GM23248 (cell line): Measurements from ENCODE around the gene MAP2K5. TPM values are rescaled to one million over a fixed set of nuclear protein-coding genes. Genes with fewer than 3 reads are reported as not detected.

ENCODE experiments used
- DNase-seq: peaks from one replicate; pipeline ENCODE4 v3.0.0-alpha.2; 2015
- H2AFZ ChIP-seq: fragments of 200-600 bp; sonication (generic); 2 replicates; pipeline ENCODE4 v1.6.1; 2016; ENCODE audit warnings: antibody characterized with exemption
- H3F3A ChIP-seq: fragments of 200-600 bp; sonication (generic); 2 replicates; pipeline ENCODE4 v1.6.1; 2016; ENCODE audit warnings: mild to moderate bottlenecking, antibody characterized with exemption, mixed run types; ENCODE audit not compliant: insufficient read depth
- H3K27ac ChIP-seq: fragments of 200-600 bp; sonication (generic); 2 replicates; pipeline ENCODE4 v1.5.1; 2016; ENCODE audit warnings: mild to moderate bottlenecking
- H3K27me3 ChIP-seq: fragments of 200-600 bp; sonication (generic); replicated peaks from 2 replicates; pipeline ENCODE4 v1.6.1; 2016; ENCODE audit warnings: mild to moderate bottlenecking; ENCODE audit not compliant: insufficient read depth
- H3K36me3 ChIP-seq: fragments of 200-600 bp; sonication (generic); 2 replicates; pipeline ENCODE4 v1.6.1; 2016; ENCODE audit warnings: low read depth, mild to moderate bottlenecking
- H3K4me1 ChIP-seq: fragments of 200-600 bp; sonication (generic); 2 replicates; pipeline ENCODE4 v1.6.1; 2016; ENCODE audit warnings: mild to moderate bottlenecking; ENCODE audit not compliant: insufficient read depth
- H3K4me2 ChIP-seq: fragments of 200-600 bp; sonication (generic); one replicate; pipeline ENCODE4 v1.6.1; 2016; ENCODE audit warnings: mild to moderate bottlenecking; ENCODE audit not compliant: unreplicated experiment
- H3K4me3 ChIP-seq: fragments of 200-600 bp; sonication (generic); 2 replicates; pipeline ENCODE4 v1.5.1; 2016; ENCODE audit warnings: mild to moderate bottlenecking
- H3K79me2 ChIP-seq: fragments of 200-600 bp; sonication (generic); 2 replicates; pipeline ENCODE4 v1.6.1; 2016; ENCODE audit warnings: mild to moderate bottlenecking; ENCODE audit not compliant: insufficient read depth
- H3K9ac ChIP-seq: fragments of 200-600 bp; sonication (generic); 2 replicates; pipeline ENCODE4 v1.6.1; 2016; ENCODE audit warnings: mild to moderate bottlenecking
- H3K9me2 ChIP-seq: fragments of 200-600 bp; sonication (generic); 2 replicates; pipeline ENCODE4 v1.6.1; 2016; ENCODE audit warnings: mixed run types, mild to moderate bottlenecking, moderate library complexity; ENCODE audit not compliant: insufficient read depth
- H3K9me3 ChIP-seq: fragments of 200-600 bp; sonication (generic); one replicate; pipeline ENCODE4 v1.6.1; 2017; ENCODE audit warnings: low read depth
- H4K20me1 ChIP-seq: fragments of 200-600 bp; sonication (generic); 2 replicates; pipeline ENCODE4 v1.6.0; 2016; ENCODE audit not compliant: insufficient read depth
- EZH2 ChIP-seq: fragments of 200-600 bp; sonication (generic); IDR thresholded peaks from 2 replicates; pipeline ENCODE4 v1.6.1; 2018; ENCODE audit warnings: antibody characterized with exemption, mild to moderate bottlenecking; ENCODE audit not compliant: insufficient read depth, poor library complexity, severe bottlenecking
- EZH2phosphoT487 ChIP-seq: fragments of 200-600 bp; sonication (generic); IDR thresholded peaks from 2 replicates; pipeline ENCODE4 v1.6.1; 2018; ENCODE audit warnings: antibody characterized with exemption, moderate library complexity, mild to moderate bottlenecking, low read depth; ENCODE audit not compliant: insufficient read depth
- WGBS, 2 experiments: methylation state at CpG; one replicate each; pipeline ENCODE4 v1.1.6; 2015 to 2017; ENCODE audit warnings: low lambda C conversion rate in 2 of 2, low coverage in 1 of 2; ENCODE audit errors: missing lambda C conversion rate in 2 of 2; 5-methylcytosine and 5-hydroxymethylcytosine counted together
- in situ Hi-C: fragments of 300-500 bp; cut with MboI; formaldehyde crosslinking; loops from 2 replicates; pipeline ENCODE4 v1.15.0; 2020
- polyA plus RNA-seq: library from polyadenylated mRNA; unstranded; fragments of >200 nt; fragmentation: Nextera tagmentation; extraction: Ambion mirVana; gene quantifications from 2 replicates; pipeline ENCODE4 v1.2.1, GENCODE V29; 2016
- total RNA-seq: library from RNA; depleted of rRNA; stranded (reverse); fragments of >200 nt; shearing (Covaris generic); gene quantifications from 2 replicates; pipeline ENCODE4 v1.2.3, GENCODE V29; 2014

The MAP2K5 gene
- total and polyA plus RNA-seq, 2 experiments from 2014 or later: 2.8 to 15.0 TPM

DNA sequence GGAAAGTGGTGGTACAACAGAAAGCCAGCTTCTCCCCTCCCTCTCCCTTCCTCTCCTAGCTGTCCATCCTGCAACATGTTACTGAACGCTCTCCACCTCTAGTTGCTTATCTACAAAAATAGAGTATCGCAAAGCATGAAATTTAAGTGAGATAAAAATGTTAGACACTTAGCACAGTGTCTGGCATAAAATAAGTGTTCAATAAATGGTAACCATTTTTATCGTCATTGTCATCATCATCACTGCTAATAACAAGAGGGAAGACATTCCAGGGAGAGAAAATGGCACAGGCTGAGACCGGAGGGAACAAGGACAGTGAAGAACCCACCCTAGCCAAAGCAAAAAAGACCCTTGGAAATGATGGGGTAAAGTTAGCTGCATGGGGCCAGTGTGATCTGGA lies 244.1 kb downstream of the MAP2K5 start:
- no peaks in the 10 kb centered on the region for H3K36me3 ChIP-seq
- H3K79me2 ChIP-seq: no peaks in the 10 kb centered on the region
- H3K9ac ChIP-seq: no peak overlapping the region
- H3K4me1 ChIP-seq: no peaks in the 10 kb centered on the region
- H3K9me3 ChIP-seq: no peaks in the 10 kb centered on the region
- no peak overlapping the region for H3K27ac ChIP-seq
- no peak overlapping the region for H3K4me3 ChIP-seq
- H3K27me3 ChIP-seq: no peaks in the 10 kb centered on the region
- no peak overlapping the region for H3K4me2 ChIP-seq
- in situ Hi-C loops: no loop called here
- H3F3A ChIP-seq: no peaks in the 10 kb centered on the region
- 94 to 98% methylated on average over 4 of the region's 4 CpGs for WGBS, 2 experiments
- no peak for DNase-seq
- H4K20me1 ChIP-seq: no peaks in the 10 kb centered on the region
- no peaks in the 10 kb centered on the region for H3K9me2 ChIP-seq
- H2AFZ ChIP-seq: no peak overlapping the region
- no peak for TF ChIP-seq EZH2

GRCh38 chr15:67788986-67789385 lies 246.5 kb downstream of the MAP2K5 start:
- no peaks in the 10 kb centered on the region for H3K27me3 ChIP-seq
- H3K79me2 ChIP-seq: no peaks in the 10 kb centered on the region
- no peak overlapping the region for H3K4me2 ChIP-seq
- H3K9me3 ChIP-seq: no peaks in the 10 kb centered on the region
- no peaks in the 10 kb centered on the region for H4K20me1 ChIP-seq
- H3F3A ChIP-seq: no peaks in the 10 kb centered on the region
- no peaks in the 10 kb centered on the region for H3K9me2 ChIP-seq
- DNase-seq: no peak
- in situ Hi-C loops: no loop called here
- H3K9ac ChIP-seq: no peak overlapping the region
- TF ChIP-seq EZH2: no peak
- TF ChIP-seq EZH2phosphoT487: no peak
- no peak overlapping the region for H3K27ac ChIP-seq
- H2AFZ ChIP-seq: no peak overlapping the region
- no peaks in the 10 kb centered on the region for H3K4me1 ChIP-seq
- H3K4me3 ChIP-seq: no peak overlapping the region
- no peaks in the 10 kb centered on the region for H3K36me3 ChIP-seq

- Histone ChIP-seq H3K36me3 (peaks cover 3% of the 10 kb centered on the region; the same call in 1 of the 2 replicates), H3K4me3 (no peak overlapping the region), H3F3A (no peaks in the 10 kb centered on the region), H3K27ac (no peak overlapping the region), H3K9ac (no peak overlapping the region), H3K79me2 (no peaks in the 10 kb centered on the region), H2AFZ (no peak overlapping the region), H4K20me1 (no peaks in the 10 kb centered on the region), H3K9me3 (no peaks in the 10 kb centered on the region), H3K9me2 (no peaks in the 10 kb centered on the region), H3K4me2 (no peak overlapping the region), H3K27me3 (no peaks in the 10 kb centered on the region), H3K4me1 (no peaks in the 10 kb centered on the region)
- in situ Hi-C loops: no loop called here
- no peak for DNase-seq
- TF ChIP-seq EZH2phosphoT487 (no peak), EZH2 (no peak)
- WGBS, 2 experiments: 82 to 92% methylated on average over 3 of the region's 3 CpGs
Measured at GRCh38 chr15:67790610-67791319, 248.3 kb downstream of the MAP2K5 start.

GRCh38 chr15:67792250-67792942 lies 249.9 kb downstream of the MAP2K5 start:
- no peaks in the 10 kb centered on the region for H3K9me2 ChIP-seq
- DNase-seq: no peak
- no peak overlapping the region for H2AFZ ChIP-seq
- H3F3A ChIP-seq: no peaks in the 10 kb centered on the region
- in situ Hi-C loops: no loop called here
- H4K20me1 ChIP-seq: no peaks in the 10 kb centered on the region
- H3K4me2 ChIP-seq: no peak overlapping the region
- H3K9me3 ChIP-seq: no peaks in the 10 kb centered on the region
- H3K4me1 ChIP-seq: no peaks in the 10 kb centered on the region
- no peak overlapping the region for H3K27ac ChIP-seq
- TF ChIP-seq EZH2 (no peak), EZH2phosphoT487 (no peak)
- H3K79me2 ChIP-seq: no peaks in the 10 kb centered on the region
- 59 to 65% methylated on average over 8 of the region's 8 CpGs for WGBS, 2 experiments
- peaks cover 3% of the 10 kb centered on the region; the same call in 1 of the 2 replicates for H3K36me3 ChIP-seq
- H3K9ac ChIP-seq: no peak overlapping the region
- no peak overlapping the region for H3K4me3 ChIP-seq
- H3K27me3 ChIP-seq: no peaks in the 10 kb centered on the region
